PFSK-1 (cell line): Measurements from ENCODE around the gene CLDN6.

Experiments used
- FOXP2 ChIP-seq: optimal IDR thresholded peaks from 2 replicates; pipeline ENCODE3; 2011; ENCODE audit warnings: borderline replicate concordance, control low read depth, inconsistent platforms; ENCODE audit not compliant: insufficient read depth; ENCODE audit errors: extremely low read length, extremely low read depth
- POLR2AphosphoS5 ChIP-seq: IDR thresholded peaks from 2 replicates; pipeline ENCODE4 v1.6.1; 2012; ENCODE audit warnings: low read depth, mild to moderate bottlenecking, control low read depth, low read length, moderate library complexity
- SIN3A ChIP-seq: IDR thresholded peaks from 2 replicates; pipeline ENCODE4 v1.6.1; 2012; ENCODE audit warnings: mild to moderate bottlenecking, low read length, moderate library complexity, borderline replicate concordance; ENCODE audit not compliant: insufficient read depth
- TAF1 ChIP-seq: IDR thresholded peaks from 2 replicates; pipeline ENCODE4 v1.6.1; 2012; ENCODE audit warnings: low read length, control low read depth, borderline replicate concordance; ENCODE audit not compliant: insufficient read depth
- TF ChIP-seq, protein P1 (sequence below), 2 experiments: IDR thresholded peaks; 2 replicates each; pipeline versions ENCODE4 v1.6.1 to v1.8.0; 2011 to 2012; ENCODE audit warnings: low read depth in 2 of 2, low read length in 2 of 2, control low read depth in 1 of 2, inconsistent platforms in 1 of 2, mild to moderate bottlenecking in 1 of 2, moderate library complexity in 1 of 2; ENCODE audit not compliant: insufficient read depth in 1 of 2

CLDN6 gene

DNA sequence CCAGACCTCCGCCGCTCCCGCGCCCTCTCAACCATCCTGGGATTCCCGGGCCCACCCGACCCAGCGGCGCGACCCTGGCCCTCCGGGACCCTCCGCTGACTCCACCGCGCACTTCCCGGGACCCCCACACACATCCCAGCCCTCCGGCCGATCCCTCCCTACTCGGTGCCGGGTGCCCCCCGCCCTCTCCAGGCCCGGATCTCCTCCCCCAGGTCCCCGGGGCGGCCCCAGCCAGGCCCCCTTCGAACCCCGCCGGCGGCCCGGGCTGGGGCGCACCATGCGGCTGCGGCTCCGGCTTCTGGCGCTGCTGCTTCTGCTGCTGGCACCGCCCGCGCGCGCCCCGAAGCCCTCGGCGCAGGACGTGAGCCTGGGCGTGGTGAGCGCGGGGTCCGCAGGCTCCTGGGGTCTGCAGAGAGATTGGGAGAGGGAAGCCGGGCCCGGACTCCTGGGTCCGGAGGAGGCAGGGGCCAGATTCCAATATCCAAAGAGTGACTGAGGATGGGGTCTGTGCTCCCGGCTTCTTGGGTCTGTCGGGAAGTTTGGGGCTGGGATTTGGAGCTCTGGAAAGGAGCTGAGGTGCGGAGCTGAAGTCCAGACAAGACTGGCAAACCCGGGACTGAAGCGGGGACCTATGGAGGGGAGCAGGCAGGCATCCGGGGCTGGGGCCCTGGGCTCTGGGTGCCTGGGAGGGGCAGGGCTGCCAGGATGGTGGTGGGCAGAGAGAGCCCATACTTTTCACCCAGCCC, 28.8 kb upstream of the CLDN6 start:
- TF ChIP-seq POLR2AphosphoS5 (no peak), FOXP2 (no peak), SIN3A (no peak), TAF1 (no peak)
- TF ChIP-seq, protein P1, sequence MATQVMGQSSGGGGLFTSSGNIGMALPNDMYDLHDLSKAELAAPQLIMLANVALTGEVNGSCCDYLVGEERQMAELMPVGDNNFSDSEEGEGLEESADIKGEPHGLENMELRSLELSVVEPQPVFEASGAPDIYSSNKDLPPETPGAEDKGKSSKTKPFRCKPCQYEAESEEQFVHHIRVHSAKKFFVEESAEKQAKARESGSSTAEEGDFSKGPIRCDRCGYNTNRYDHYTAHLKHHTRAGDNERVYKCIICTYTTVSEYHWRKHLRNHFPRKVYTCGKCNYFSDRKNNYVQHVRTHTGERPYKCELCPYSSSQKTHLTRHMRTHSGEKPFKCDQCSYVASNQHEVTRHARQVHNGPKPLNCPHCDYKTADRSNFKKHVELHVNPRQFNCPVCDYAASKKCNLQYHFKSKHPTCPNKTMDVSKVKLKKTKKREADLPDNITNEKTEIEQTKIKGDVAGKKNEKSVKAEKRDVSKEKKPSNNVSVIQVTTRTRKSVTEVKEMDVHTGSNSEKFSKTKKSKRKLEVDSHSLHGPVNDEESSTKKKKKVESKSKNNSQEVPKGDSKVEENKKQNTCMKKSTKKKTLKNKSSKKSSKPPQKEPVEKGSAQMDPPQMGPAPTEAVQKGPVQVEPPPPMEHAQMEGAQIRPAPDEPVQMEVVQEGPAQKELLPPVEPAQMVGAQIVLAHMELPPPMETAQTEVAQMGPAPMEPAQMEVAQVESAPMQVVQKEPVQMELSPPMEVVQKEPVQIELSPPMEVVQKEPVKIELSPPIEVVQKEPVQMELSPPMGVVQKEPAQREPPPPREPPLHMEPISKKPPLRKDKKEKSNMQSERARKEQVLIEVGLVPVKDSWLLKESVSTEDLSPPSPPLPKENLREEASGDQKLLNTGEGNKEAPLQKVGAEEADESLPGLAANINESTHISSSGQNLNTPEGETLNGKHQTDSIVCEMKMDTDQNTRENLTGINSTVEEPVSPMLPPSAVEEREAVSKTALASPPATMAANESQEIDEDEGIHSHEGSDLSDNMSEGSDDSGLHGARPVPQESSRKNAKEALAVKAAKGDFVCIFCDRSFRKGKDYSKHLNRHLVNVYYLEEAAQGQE (IDR thresholded peaks at IDR 0.05; ENCODE audit: insufficient read depth in 1 of 2, low read depth in 2 of 2, low read length in 2 of 2): no peak

DNA sequence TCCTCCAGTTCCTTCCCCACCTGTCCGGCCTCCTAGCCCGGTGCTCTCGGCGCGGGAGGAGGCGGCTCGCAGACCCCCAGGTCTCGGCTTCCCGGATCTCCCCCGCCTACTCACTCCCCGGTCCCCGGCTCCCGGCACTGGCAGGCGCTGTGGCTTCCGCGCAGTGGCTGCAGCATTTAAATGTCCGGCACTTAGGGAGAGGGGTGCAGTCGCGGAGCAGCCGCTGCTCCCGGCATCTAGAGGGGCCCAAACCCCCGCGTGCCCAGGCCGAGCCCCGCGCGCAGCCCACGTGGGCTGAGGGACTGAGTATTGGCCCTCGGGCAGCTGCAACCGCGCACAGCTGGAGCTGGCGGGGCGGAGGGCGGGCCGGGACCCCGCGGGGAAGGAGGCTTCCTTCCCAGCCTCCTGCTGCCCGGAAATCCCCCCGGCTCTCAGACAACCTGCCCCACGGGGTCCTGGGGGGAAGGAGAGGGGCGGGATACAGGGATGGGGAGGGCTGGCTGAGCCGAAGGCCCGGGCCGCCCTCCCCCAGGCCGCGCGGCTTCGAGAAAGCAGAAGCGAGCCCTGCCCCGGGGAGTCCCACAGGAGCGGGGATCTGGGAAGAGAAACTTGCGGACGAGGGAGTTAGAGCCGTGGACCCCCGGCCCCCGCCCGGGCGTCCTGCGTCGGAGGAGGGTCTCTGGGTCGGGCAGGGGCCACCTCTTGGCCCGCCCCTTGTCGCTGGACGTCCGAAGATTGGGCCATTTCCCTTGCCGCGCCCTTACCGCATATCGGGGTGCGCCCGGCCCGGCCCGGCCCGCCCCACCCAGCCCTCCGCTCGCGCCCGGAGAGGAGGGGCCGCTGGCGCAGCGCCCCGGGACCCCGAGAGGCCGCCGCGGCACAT, 28.0 kb upstream of the CLDN6 start, which contains the start of gene MMP25:
TSS of gene MMP25 (plus strand) at position 804 of the 883 bp plus-strand sequence. CDS start 357 bp downstream, outside the sequence.
- TF ChIP-seq, protein P1 (IDR thresholded peaks at IDR 0.05; ENCODE audit: insufficient read depth in 1 of 2, low read depth in 2 of 2, low read length in 2 of 2): no peak
- no peak for TF ChIP-seq SIN3A
- no peak for TF ChIP-seq POLR2AphosphoS5
- TF ChIP-seq TAF1: no peak
- peak; percentile 42 for TF ChIP-seq FOXP2

DNA sequence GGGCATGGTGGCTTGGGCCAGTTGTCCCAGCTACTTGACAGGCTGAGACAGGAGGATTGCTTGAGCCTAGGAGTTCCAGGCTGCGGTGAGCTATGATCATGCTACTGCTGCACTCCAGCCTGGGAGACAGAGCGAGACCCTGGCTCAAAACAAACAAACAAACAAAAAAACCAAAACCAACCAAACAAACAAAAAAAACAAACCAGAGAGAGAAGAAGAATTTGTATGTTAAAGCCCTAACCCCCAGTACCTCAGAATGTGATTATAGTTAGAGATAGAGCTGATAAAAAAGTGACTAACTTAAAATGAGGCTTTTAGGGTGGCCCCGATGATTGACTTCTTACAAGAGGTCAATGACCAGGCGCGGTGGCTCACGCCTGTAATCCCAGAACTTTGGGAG, 26.7 kb upstream of the CLDN6 start:
- TF ChIP-seq, protein P1 (IDR thresholded peaks at IDR 0.05; ENCODE audit: insufficient read depth in 1 of 2, low read depth in 2 of 2, low read length in 2 of 2): no peak
- TF ChIP-seq SIN3A: no peak
- TF ChIP-seq POLR2AphosphoS5: no peak
- TF ChIP-seq FOXP2: no peak
- no peak for TF ChIP-seq TAF1

DNA sequence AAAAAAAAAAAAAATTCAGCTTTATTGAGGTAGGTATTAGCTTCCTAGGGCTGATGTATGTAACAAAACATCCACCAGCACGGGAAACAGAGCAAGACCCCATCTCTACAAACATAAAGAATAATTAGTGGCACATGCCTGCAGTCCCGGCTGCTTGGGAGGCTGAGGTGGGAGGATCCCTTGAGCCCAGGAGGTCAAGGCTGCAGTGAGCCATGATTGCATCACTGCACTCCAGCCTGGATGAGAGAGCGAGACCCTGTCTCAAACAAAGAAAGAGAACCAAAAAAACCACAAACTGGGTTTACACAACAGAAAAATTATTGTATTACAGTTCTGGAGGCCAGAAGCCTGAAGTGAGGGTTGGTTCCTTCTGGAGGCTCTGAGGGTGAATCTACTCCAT, 24.4 kb upstream of the CLDN6 start:
- TF ChIP-seq TAF1 (no peak), FOXP2 (no peak), SIN3A (no peak), POLR2AphosphoS5 (no peak)
- TF ChIP-seq, protein P1 (IDR thresholded peaks at IDR 0.05; ENCODE audit: insufficient read depth in 1 of 2, low read depth in 2 of 2, low read length in 2 of 2): no peak
